KMS-11 (cell line): ENCODE data around the gene HDAC7.

Experiments
- H2AFZ ChIP-seq: fragments of 200-600 bp; sonication (generic); 2 replicates; pipeline ENCODE4 v1.6.1; 2016; ENCODE audit warnings: antibody characterized with exemption, mixed run types, low read depth
- H3K27ac ChIP-seq: fragments of 200-600 bp; sonication (generic); 2 replicates; pipeline ENCODE4 v1.6.1; 2016; ENCODE audit warnings: mild to moderate bottlenecking, mixed run types
- H3K27me3 ChIP-seq: fragments of 200-600 bp; sonication (generic); 2 replicates; pipeline ENCODE4 v1.6.1; 2017; ENCODE audit warnings: mild to moderate bottlenecking, low read depth, mixed run types, moderate library complexity; ENCODE audit not compliant: insufficient read depth
- H3K36me3 ChIP-seq: fragments of 200-600 bp; sonication (generic); 2 replicates; pipeline ENCODE4 v1.6.1; 2017; ENCODE audit warnings: mild to moderate bottlenecking, mixed run types; ENCODE audit not compliant: insufficient read depth
- H3K4me1 ChIP-seq: fragments of 200-600 bp; sonication (generic); 2 replicates; pipeline ENCODE4 v1.6.1; 2016; ENCODE audit warnings: mild to moderate bottlenecking, low read depth, mixed run types; ENCODE audit not compliant: poor library complexity, severe bottlenecking
- H3K4me2 ChIP-seq: fragments of 200-600 bp; sonication (generic); 2 replicates; pipeline ENCODE4 v1.7.0; 2016; ENCODE audit warnings: mild to moderate bottlenecking, mixed run types
- H3K4me3 ChIP-seq: fragments of 200-600 bp; sonication (generic); IDR thresholded peaks from 2 replicates; pipeline ENCODE4 v1.6.1; 2017; ENCODE audit warnings: low read depth, low read length, mixed read lengths; ENCODE audit not compliant: insufficient read depth
- H3K79me2 ChIP-seq: fragments of 200-600 bp; sonication (generic); 2 replicates; pipeline ENCODE4 v1.6.1; 2016; ENCODE audit warnings: low read depth, mixed run types; ENCODE audit not compliant: insufficient read depth
- H3K9ac ChIP-seq: fragments of 200-600 bp; sonication (generic); 2 replicates; pipeline ENCODE4 v1.6.1; 2016; ENCODE audit warnings: mild to moderate bottlenecking, mixed run types
- H4K20me1 ChIP-seq: fragments of 200-600 bp; sonication (generic); 2 replicates; pipeline ENCODE4 v1.6.1; 2016; ENCODE audit warnings: mild to moderate bottlenecking, mixed run types; ENCODE audit not compliant: insufficient read depth
- CTCF ChIP-seq: fragments of 200-600 bp; sonication (generic); conservative IDR thresholded peaks from 2 replicates; pipeline ENCODE4 v1.6.1; 2017; ENCODE audit warnings: low read depth, mild to moderate bottlenecking, antibody characterized with exemption, low read length, moderate library complexity, mixed read lengths

The HDAC7 gene

GRCh38 chr12:47814539-47815170 is 5.0 kb downstream of the HDAC7 start:
- Histone ChIP-seq H3K27me3 (no peaks in the 10 kb centered on the region), H4K20me1 (no peaks in the 10 kb centered on the region), H2AFZ (no peak overlapping the region), H3K4me3 (no peak overlapping the region), H3K36me3 (no peaks in the 10 kb centered on the region; the same call in 1 of the 2 replicates), H3K9ac (peak overlapping the region; percentile 57; the same call in 1 of the 2 replicates), H3K4me1 (peaks cover 82% of the 10 kb centered on the region), H3K79me2 (peaks cover 85% of the 10 kb centered on the region), H3K4me2 (peak overlapping the region; percentile 99), H3K27ac (peak overlapping the region; percentile 88)
- TF ChIP-seq CTCF, result no peak

- H3K9ac ChIP-seq, result peak overlapping the region; percentile 57
Measured at GRCh38 chr12:47813511-47814196, 6.0 kb downstream of the HDAC7 start.

GRCh38 chr12:47812797-47813510 is 6.7 kb downstream of the HDAC7 start:
- peaks cover 88% of the 10 kb centered on the region for H3K79me2 ChIP-seq
- no peaks in the 10 kb centered on the region for H3K27me3 ChIP-seq
- no peak overlapping the region for H3K4me3 ChIP-seq
- peak overlapping the region; percentile 59 for H3K9ac ChIP-seq
- peak; percentile 39 for TF ChIP-seq CTCF
- peaks cover 93% of the 10 kb centered on the region for H3K4me1 ChIP-seq
- H2AFZ ChIP-seq, result no peak overlapping the region
- H4K20me1 ChIP-seq, result no peaks in the 10 kb centered on the region
- H3K4me2 ChIP-seq, result peak overlapping the region; percentile 99
- no peaks in the 10 kb centered on the region; the same call in 1 of the 2 replicates for H3K36me3 ChIP-seq
- peak overlapping the region; percentile 88 for H3K27ac ChIP-seq

More at GRCh38 chr12:47813511-47814196, 6.0 kb downstream of the HDAC7 start:
- peak overlapping the region; percentile 99 for H3K4me2 ChIP-seq
- no peaks in the 10 kb centered on the region for H4K20me1 ChIP-seq
- H2AFZ ChIP-seq, result no peak overlapping the region
- no peaks in the 10 kb centered on the region; the same call in 1 of the 2 replicates for H3K36me3 ChIP-seq
- H3K79me2 ChIP-seq, result peaks cover 88% of the 10 kb centered on the region
- TF ChIP-seq CTCF, result peak; percentile 26; the same call in 1 of the 2 replicates
- peak overlapping the region; percentile 88 for H3K27ac ChIP-seq
- H3K4me1 ChIP-seq, result peaks cover 92% of the 10 kb centered on the region
- no peaks in the 10 kb centered on the region for H3K27me3 ChIP-seq
- no peak overlapping the region for H3K4me3 ChIP-seq

- Histone ChIP-seq H3K4me1 (peaks cover 92% of the 10 kb centered on the region), H3K36me3 (no peaks in the 10 kb centered on the region; the same call in 1 of the 2 replicates), H3K27ac (peak overlapping the region; percentile 88), H3K4me3 (no peak overlapping the region), H2AFZ (no peak overlapping the region), H4K20me1 (no peaks in the 10 kb centered on the region), H3K27me3 (no peaks in the 10 kb centered on the region), H3K79me2 (peaks cover 88% of the 10 kb centered on the region), H3K9ac (peak overlapping the region; percentile 59), H3K4me2 (peak overlapping the region; percentile 95)
- TF ChIP-seq CTCF, result no peak
Measured at GRCh38 chr12:47811581-47812484, 7.9 kb downstream of the HDAC7 start.
